GM23248 (cell line): ENCODE measurements around the gene NYNRIN.

ENCODE experiments used
- EZH2 ChIP-seq: fragments of 200-600 bp; sonication (generic); IDR thresholded peaks from 2 replicates; pipeline ENCODE4 v1.6.1; 2018; ENCODE audit warnings: antibody characterized with exemption, mild to moderate bottlenecking; ENCODE audit not compliant: insufficient read depth, poor library complexity, severe bottlenecking
- EZH2phosphoT487 ChIP-seq: fragments of 200-600 bp; sonication (generic); IDR thresholded peaks from 2 replicates; pipeline ENCODE4 v1.6.1; 2018; ENCODE audit warnings: antibody characterized with exemption, moderate library complexity, mild to moderate bottlenecking, low read depth; ENCODE audit not compliant: insufficient read depth

DNA sequence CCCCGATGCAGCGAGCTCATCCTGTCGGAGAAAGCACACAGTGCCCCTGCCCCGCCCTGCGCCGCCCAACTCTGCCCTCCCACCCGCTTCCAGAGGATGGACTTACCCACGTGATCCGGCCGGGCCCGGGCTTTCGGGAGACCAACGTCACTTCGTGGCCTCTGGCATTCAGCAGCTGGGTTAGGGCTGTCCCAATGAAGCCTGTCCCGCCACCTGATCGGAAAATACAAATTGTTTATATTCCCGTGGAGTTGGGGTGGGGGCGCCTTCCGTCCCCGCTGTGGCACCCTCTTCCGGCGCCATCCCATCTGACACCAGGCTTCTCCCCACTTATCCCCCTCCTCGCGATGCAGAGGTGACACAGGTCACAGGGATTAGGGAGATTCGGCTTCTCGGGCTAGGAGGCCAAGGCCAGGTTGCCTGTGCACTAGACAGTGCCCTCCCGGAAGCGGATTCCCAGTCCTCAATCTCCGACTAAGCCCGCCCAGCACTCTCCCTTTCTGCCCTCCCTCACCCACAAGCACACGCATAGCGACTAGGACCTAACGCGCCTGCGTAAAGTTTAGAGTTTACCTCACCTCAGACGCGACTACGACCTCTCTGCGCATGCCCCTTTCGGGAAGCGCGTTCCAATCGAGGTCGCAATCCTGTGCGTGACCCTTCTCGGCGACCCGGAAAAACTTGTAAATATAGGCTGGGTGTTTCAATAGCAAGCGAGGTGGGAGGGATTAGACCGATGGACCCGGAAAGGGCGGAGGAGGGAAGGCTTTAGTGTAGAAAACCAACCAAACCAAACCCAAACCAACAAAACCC is 43.6 kb downstream of the NYNRIN start, which contains the start of gene SDR39U1:
- TF ChIP-seq EZH2, result no peak
- TF ChIP-seq EZH2phosphoT487, result no peak
